K562 (cell line): Measurements from ENCODE around the gene CCDC141. TPM values are rescaled to one million over a fixed set of nuclear protein-coding genes. Genes with fewer than 3 reads are reported as not detected.
A peak's percentile ranks its signal among the peaks of the same experiment; 100 is the strongest.

Source experiments
- ATAC-seq: fragments of 200-7000 bp; cut with Tn5 transposase; 3 replicates; pipeline ENCODE4 v1.9.1; 2020; ENCODE audit warnings: moderate library complexity
- BruUV-seq: library from RNA; stranded (reverse); fragments of 400-500 nt; replicated peaks from 2 replicates; lab custom pipeline; 2021; lab: Mats Ljungman, UMichigan
- CTCF ChIA-PET: fragments of 300-600 bp; formaldehyde crosslinking; extraction: SDS; loops from one replicate; lab custom pipeline; 2021; ENCODE audit warnings: low intra/inter-chr PET ratio; lab: Yijun Ruan, JAX
- POLR2A ChIA-PET: fragments of 300-600, 350-650 bp; sonication (Branson Sonifier 250); formaldehyde crosslinking; extraction: SDS; loops from one replicate; lab custom pipeline; 2021; ENCODE audit warnings: antibody characterized with exemption, inconsistent platforms; lab: Yijun Ruan, JAX
- DNase-seq, 4 experiments: peaks; one replicate each; pipeline versions ENCODE4 v3.0.0 to v3.0.0-alpha.2; 2011 to 2018; ENCODE audit warnings: low spot score in 3 of 4, mixed read lengths in 3 of 4; ENCODE audit errors: extremely low read depth in 1 of 4
- FAIRE-seq: peaks from 2 replicates; lab custom pipeline; 2011; peaks lifted over from hg19 to GRCh38; lab: Jason Lieb, UNC
- H2AFZ ChIP-seq: 2 replicates; pipeline ENCODE4 v1.6.0; 2011; ENCODE audit warnings: low read depth, low read length, control low read depth, inconsistent platforms
- H3K27ac ChIP-seq: fragments of 200-600 bp; 3 replicates; pipeline ENCODE4 v1.8.0; 2011; ENCODE audit warnings: low read depth, mild to moderate bottlenecking, control low read depth, inconsistent platforms, low read length, moderate library complexity, mixed read lengths; ENCODE audit errors: extremely low read depth
- H3K27me3 ChIP-seq, 2 experiments: fragments of 300-600 bp in 1 of 2; 2 replicates in 1 of 2; 3 replicates in 1 of 2; pipeline versions ENCODE4 v1.6.0 to v1.8.0; 2011; ENCODE audit warnings: inconsistent platforms in 2 of 2, low read length in 2 of 2, mild to moderate bottlenecking in 1 of 2, mixed read lengths in 1 of 2, moderate library complexity in 1 of 2; ENCODE audit not compliant: control insufficient read depth in 2 of 2, insufficient read depth in 2 of 2
- H3K36me3 ChIP-seq: fragments of 300-600 bp; 3 replicates; pipeline ENCODE4 v1.8.0; 2011; ENCODE audit warnings: mild to moderate bottlenecking, low read length, inconsistent platforms; ENCODE audit not compliant: control insufficient read depth, insufficient read depth
- H3K4me1 ChIP-seq, 2 experiments: fragments of 200-600 bp in 1 of 2; replicated peaks in 1 of 2; 2 replicates in 1 of 2; 3 replicates in 1 of 2; pipeline versions ENCODE4 v1.5.1 to v1.8.0; 2011; ENCODE audit warnings: inconsistent platforms in 2 of 2, low read length in 2 of 2, mild to moderate bottlenecking in 1 of 2, mixed read lengths in 1 of 2, moderate library complexity in 1 of 2; ENCODE audit not compliant: control insufficient read depth in 2 of 2, insufficient read depth in 2 of 2
- H3K4me2 ChIP-seq: 2 replicates; pipeline ENCODE4 v1.6.1; 2011; ENCODE audit warnings: low read length, control low read depth, inconsistent platforms, mixed read lengths; ENCODE audit not compliant: insufficient read depth
- H3K4me3 ChIP-seq: fragments of 200-600 bp; sonication (generic), shearing (Covaris generic); 2 replicates; pipeline ENCODE4 v1.5.1; 2016; ENCODE audit warnings: control low read depth, inconsistent platforms
- H3K79me2 ChIP-seq: fragments of 200-600 bp; 3 replicates; pipeline ENCODE4 v1.8.0; 2011; ENCODE audit warnings: low read length, inconsistent platforms; ENCODE audit not compliant: control insufficient read depth, insufficient read depth
- H3K9ac ChIP-seq, 2 experiments: 2 replicates each; pipeline versions ENCODE4 v1.6.0 to v1.6.1; 2011; ENCODE audit warnings: low read depth in 2 of 2, low read length in 2 of 2, control low read depth in 1 of 2, inconsistent platforms in 1 of 2, mild to moderate bottlenecking in 1 of 2, mixed read lengths in 1 of 2; ENCODE audit not compliant: insufficient read depth in 1 of 2
- H3K9me1 ChIP-seq: one replicate; pipeline ENCODE4 v1.6.0; 2011; ENCODE audit warnings: inconsistent platforms, mild to moderate bottlenecking, low read length, moderate library complexity; ENCODE audit not compliant: control insufficient read depth, insufficient read depth
- H3K9me3 ChIP-seq: replicated peaks from 2 replicates; pipeline ENCODE4 v1.5.1; 2011; ENCODE audit warnings: low read depth, low read length, inconsistent platforms; ENCODE audit not compliant: control insufficient read depth, insufficient read depth
- H4K20me1 ChIP-seq: replicated peaks from 2 replicates; pipeline ENCODE4 v1.6.1; 2011; ENCODE audit warnings: low read length, inconsistent platforms, mixed read lengths; ENCODE audit not compliant: control insufficient read depth, insufficient read depth
- MAFG ChIP-seq: fragments of 450-650 bp; conservative IDR thresholded peaks from 2 replicates; pipeline ENCODE4 v1.6.1; 2016; ENCODE audit warnings: missing genetic modification characterization, missing compliant biosample characterization
- USF2 ChIP-seq: sonication (generic); formaldehyde crosslinking; IDR thresholded peaks from 2 replicates; pipeline ENCODE4 v1.5.0; 2020; ENCODE audit warnings: missing genetic modification reagents
- WGBS: fragments of 100-300 bp; shearing (Covaris generic); methylation state at CpG from one replicate; pipeline ENCODE4 v1.1.6; 2016; ENCODE audit warnings: low coverage, mixed read lengths; ENCODE audit not compliant: insufficient coverage; ENCODE audit errors: missing lambda C conversion rate; 5-methylcytosine and 5-hydroxymethylcytosine counted together
- in situ Hi-C: fragments of 300-500 bp; cut with MboI; formaldehyde crosslinking; loops from 4 replicates; pipeline ENCODE4 v1.15.0; 2018; ENCODE audit warnings: inconsistent platforms, mixed read lengths
- intact Hi-C: fragments of 100-400 bp; cut with micrococcal nuclease; formaldehyde crosslinking; loops from 2 replicates; pipeline ENCODE4 v1.14.2; 2022
- polyA plus RNA-seq, 8 experiments: library from polyadenylated mRNA; depleted of rRNA in 4 of 8; stranded (reverse) in 5 of 8; unstranded in 3 of 8; fragments of >200 nt; fragmentation: Nextera tagmentation in 2 of 8; fragmentation: Illumina TruSeq in 1 of 8; extraction: Ambion mirVana in 2 of 8; extraction: Trizol in 1 of 8; gene quantifications; 2 replicates each; pipeline versions ENCODE4 v1.2.1 to v1.2.3, GENCODE V29; 2011 to 2014; ENCODE audit warnings: inconsistent platforms in 1 of 8, missing spikeins in 1 of 8
- total RNA-seq, 7 experiments: library from RNA; depleted of rRNA in 6 of 7; stranded (reverse); fragments of >200 nt in 6 of 7; fragmentation: Illumina TruSeq in 2 of 7; extraction: Trizol in 2 of 7; gene quantifications; 2 replicates each; pipeline versions ENCODE4 v1.2.1 to v1.2.3, GENCODE V29; 2011 to 2021; ENCODE audit warnings: low replicate concordance in 1 of 7
- TF ChIP-seq, protein P1 (sequence below): fragments of 450-650 bp; formaldehyde crosslinking; IDR thresholded peaks from 2 replicates; pipeline ENCODE4 v1.4.0; 2020; ENCODE audit warnings: mild to moderate bottlenecking, moderate library complexity

Gene CCDC141
- total and polyA plus RNA-seq, 9 of the 15 experiments (the other 6 are each of a cell fraction or from before 2014, with no cell fraction given), result 0.09 TPM; not detected in 8

DNA sequence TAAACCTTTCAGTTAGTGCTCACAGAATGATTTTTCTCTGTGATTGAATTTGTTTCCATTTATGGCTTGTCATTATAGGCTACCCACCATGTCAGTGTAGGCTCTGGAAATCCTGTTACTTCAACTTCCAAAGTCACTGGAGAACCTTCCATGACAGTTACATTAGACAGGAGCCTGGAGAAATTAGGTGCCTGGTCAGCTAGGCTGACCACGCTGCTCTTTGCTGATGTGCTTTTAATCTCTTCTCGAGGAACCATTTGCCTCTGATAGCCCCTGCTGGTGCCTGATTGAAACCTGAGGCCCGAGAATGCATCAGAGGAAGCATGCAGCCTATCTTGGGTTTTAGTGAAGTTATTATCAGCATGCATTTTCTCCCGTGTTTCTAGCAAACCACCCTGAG, 213.1 kb downstream of the CCDC141 start:
- 0% methylated on average over 4 of the region's 4 CpGs for WGBS
- H4K20me1 ChIP-seq, result no peaks in the 10 kb centered on the region
- H3K27ac ChIP-seq, result no peak overlapping the region
- ATAC-seq, result no peak
- no peaks in the 10 kb centered on the region for H3K4me1 ChIP-seq
- no peaks in the 10 kb centered on the region for H3K27me3 ChIP-seq
- DNase-seq, result no peak
- BruUV-seq, result no TSS peak
- ChIA-PET POLR2A (interaction anchor here (0.6 kb wide), 1 partner anchor 46 kb away, joined by 3 read pairs; no protein-coding TSS in a partner anchor), CTCF (interaction anchor here (0.6 kb wide), 1 partner anchor 74 kb away, joined by 3 read pairs; no protein-coding TSS in a partner anchor)
- intact Hi-C loops, result no loop called here
- no peaks in the 10 kb centered on the region for H3K9me3 ChIP-seq
- H3K4me2 ChIP-seq, result no peak overlapping the region
- H2AFZ ChIP-seq, result no peak overlapping the region
- TF ChIP-seq, protein P1, sequence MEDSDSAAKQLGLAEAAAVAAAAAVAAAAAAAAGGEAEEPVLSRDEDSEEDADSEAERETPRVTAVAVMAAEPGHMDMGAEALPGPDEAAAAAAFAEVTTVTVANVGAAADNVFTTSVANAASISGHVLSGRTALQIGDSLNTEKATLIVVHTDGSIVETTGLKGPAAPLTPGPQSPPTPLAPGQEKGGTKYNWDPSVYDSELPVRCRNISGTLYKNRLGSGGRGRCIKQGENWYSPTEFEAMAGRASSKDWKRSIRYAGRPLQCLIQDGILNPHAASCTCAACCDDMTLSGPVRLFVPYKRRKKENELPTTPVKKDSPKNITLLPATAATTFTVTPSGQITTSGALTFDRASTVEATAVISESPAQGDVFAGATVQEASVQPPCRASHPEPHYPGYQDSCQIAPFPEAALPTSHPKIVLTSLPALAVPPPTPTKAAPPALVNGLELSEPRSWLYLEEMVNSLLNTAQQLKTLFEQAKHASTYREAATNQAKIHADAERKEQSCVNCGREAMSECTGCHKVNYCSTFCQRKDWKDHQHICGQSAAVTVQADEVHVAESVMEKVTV (CRISPR knock-in tag), result no peak
- in situ Hi-C loops, result no loop called here
- no peak for FAIRE-seq
- no peaks in the 10 kb centered on the region for H3K36me3 ChIP-seq
- H3K9ac ChIP-seq, result no peak overlapping the region
- H3K79me2 ChIP-seq, result no peaks in the 10 kb centered on the region
- H3K9me1 ChIP-seq, result no peaks in the 10 kb centered on the region
- H3K4me3 ChIP-seq, result no peak overlapping the region

GRCh38 chr2:178834086-178834485, 215.9 kb downstream of the CCDC141 start:
- Histone ChIP-seq H3K36me3 (no peaks in the 10 kb centered on the region), H3K27me3 (no peaks in the 10 kb centered on the region), H4K20me1 (no peaks in the 10 kb centered on the region), H3K4me3 (no peak overlapping the region), H3K9me3 (no peaks in the 10 kb centered on the region), H3K4me1 (no peaks in the 10 kb centered on the region), H2AFZ (no peak overlapping the region), H3K9ac (no peak overlapping the region), H3K9me1 (no peaks in the 10 kb centered on the region), H3K79me2 (no peaks in the 10 kb centered on the region), H3K4me2 (no peak overlapping the region), H3K27ac (no peak overlapping the region)
- DNase-seq (no peak), FAIRE-seq (no peak), ATAC-seq (no peak)
- intact Hi-C loops (no loop called here), in situ Hi-C loops (no loop called here)
- CTCF ChIA-PET, result no interaction called here
- TF ChIP-seq MAFG (tag) (no peak), USF2 (CRISPR knock-in tag) (peak; percentile 46)
- POLR2A ChIA-PET, result no interaction called here
- BruUV-seq, result no TSS peak
- WGBS, result 0% methylated on average over 9 of the region's 9 CpGs
